ENCODE measurements around the gene IDNK.

- TF ChIP-seq CTCF (IDR thresholded peaks at IDR 0.05; ENCODE audit: poor library complexity), result no peak
- no peak for TF ChIP-seq EZH2 (IDR thresholded peaks at IDR 0.05; ENCODE audit: borderline replicate concordance)
- TF ChIP-seq EZH2phosphoT487 (IDR thresholded peaks at IDR 0.05; ENCODE audit: low read depth, severe bottlenecking, unreplicated experiment), result no peak
Observed at GRCh38 chr9:83633676-83634075, 10.7 kb downstream of the IDNK start.
